GM10847 (cell line): ENCODE measurements around the gene CTDSPL.

ENCODE experiments used
- POLR2A ChIP-seq: IDR thresholded peaks from 2 replicates; pipeline ENCODE4 v1.6.1; 2011; ENCODE audit not compliant: insufficient read length; ENCODE audit errors: extremely low read depth

CTDSPL gene, protein sequence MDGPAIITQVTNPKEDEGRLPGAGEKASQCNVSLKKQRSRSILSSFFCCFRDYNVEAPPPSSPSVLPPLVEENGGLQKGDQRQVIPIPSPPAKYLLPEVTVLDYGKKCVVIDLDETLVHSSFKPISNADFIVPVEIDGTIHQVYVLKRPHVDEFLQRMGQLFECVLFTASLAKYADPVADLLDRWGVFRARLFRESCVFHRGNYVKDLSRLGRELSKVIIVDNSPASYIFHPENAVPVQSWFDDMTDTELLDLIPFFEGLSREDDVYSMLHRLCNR

GRCh38 chr3:37861620-37862041 is at the start of gene CTDSPL:
Gene CTDSPL (plus strand): TSS chr3:37861880. CDS start chr3:37862200, 320 bp downstream.
- TF ChIP-seq POLR2A = no peak

- no peak for TF ChIP-seq POLR2A
Observed at GRCh38 chr3:37812499-37812896, 49.2 kb upstream of the CTDSPL start.

DNA sequence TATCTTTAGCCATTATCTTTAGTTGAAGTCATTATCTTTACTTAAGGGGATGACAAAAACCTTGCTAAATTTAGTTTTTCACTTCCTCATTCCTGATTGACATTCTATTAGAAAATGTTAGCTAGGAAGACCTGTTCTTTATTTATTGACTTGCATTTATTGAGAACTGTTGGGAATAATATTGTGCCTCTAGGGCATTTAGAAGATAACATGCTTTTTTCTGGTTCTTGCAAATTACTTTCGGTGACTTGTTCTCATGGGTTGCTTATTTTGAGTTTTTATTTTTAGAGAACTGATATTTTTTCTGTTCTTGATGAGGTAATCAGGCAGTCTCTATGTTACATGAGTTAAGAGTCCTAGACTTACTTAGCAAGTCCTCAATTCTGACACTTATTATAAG is 48.3 kb upstream of the CTDSPL start:
- TF ChIP-seq POLR2A = no peak

GRCh38 chr3:37814547-37814946 is 47.1 kb upstream of the CTDSPL start:
- no peak for TF ChIP-seq POLR2A

GRCh38 chr3:37816271-37816670 is 45.4 kb upstream of the CTDSPL start:
- no peak for TF ChIP-seq POLR2A

- TF ChIP-seq POLR2A = no peak
Observed at GRCh38 chr3:37819591-37819990, 42.1 kb upstream of the CTDSPL start.

GRCh38 chr3:37820286-37820685 is 41.4 kb upstream of the CTDSPL start:
- TF ChIP-seq POLR2A = no peak

GRCh38 chr3:37823189-37823588 is 38.5 kb upstream of the CTDSPL start:
- TF ChIP-seq POLR2A = no peak

GRCh38 chr3:37824090-37824953 is 37.4 kb upstream of the CTDSPL start:
- no peak for TF ChIP-seq POLR2A

- TF ChIP-seq POLR2A = no peak
Observed at GRCh38 chr3:37824954-37825328, 36.7 kb upstream of the CTDSPL start.

DNA sequence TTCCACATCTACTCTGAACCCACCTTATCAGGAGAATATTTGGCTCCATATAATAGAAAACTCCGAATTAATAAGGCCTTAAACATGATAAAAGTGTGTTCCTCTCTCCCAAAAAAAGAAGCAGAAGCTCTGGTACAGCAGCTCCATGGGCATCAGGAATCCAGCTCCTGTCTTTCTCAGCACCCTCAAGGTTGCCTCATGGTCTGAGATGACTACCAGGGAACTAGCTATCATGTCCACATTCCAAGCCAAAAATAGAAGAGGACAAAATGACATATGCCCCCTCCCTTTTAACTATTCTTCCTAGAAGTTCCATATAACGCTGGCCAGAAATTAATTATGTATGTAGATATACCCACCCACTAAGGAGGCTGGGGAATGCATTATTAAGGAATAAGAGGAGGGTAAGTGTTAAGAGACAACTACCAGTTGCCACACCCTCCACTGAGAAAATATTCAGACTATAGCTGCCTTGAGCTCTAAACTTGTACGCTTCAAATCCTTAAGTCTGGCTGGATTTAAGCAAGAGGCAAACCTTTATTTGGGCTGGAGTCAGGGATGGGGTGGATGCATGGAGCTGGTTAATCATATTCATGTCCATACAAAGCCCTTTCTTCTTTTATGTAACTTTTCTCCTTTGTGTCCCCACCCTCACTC is 35.8 kb upstream of the CTDSPL start:
- TF ChIP-seq POLR2A = no peak

DNA sequence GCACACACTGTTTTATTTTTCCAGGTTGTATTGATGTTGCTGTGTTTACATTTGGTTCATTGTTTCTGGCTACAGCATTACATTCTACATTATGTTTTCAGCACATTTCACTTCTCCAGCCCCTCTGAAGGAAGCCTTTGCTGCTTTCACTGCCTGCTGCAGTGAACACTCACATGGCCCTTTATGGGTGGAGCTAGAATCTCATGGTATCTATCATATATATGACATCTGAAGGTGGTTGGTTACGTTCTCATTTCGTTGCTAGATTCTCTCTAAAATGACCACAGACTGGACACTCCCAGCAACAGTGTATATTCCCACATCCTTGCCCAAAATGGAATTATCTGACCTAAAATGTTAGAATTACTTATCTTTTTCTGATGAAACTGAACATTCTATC is 35.2 kb upstream of the CTDSPL start:
- TF ChIP-seq POLR2A = no peak

GRCh38 chr3:37826933-37827332 is 34.7 kb upstream of the CTDSPL start:
- TF ChIP-seq POLR2A = no peak

DNA sequence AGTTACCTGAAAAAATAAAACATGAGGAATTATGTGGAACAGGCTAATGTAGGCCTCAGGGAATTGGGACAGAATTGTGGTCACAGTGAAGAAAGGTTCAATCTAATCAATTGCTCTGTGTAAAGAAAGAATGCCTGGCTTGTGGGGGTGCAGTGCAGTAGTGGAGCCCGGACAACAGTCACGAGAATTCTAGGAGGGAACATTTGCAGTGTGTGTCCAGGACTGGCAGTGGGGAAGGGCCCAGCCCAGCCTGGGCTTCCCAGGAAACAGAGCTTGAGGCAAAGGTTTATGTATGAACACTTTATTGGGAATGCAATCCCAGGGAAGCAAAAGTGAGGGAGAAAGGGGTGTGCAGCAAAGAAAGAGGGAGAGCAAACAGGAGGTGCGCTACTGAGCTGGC is 29.2 kb upstream of the CTDSPL start:
- TF ChIP-seq POLR2A = no peak

GRCh38 chr3:37833302-37834186 is 28.1 kb upstream of the CTDSPL start:
- no peak for TF ChIP-seq POLR2A
